Measurements from ENCODE around the gene TRAF3. TPM values are rescaled to one million over a fixed set of nuclear protein-coding genes. Genes with fewer than 3 reads are reported as not detected.
A peak's percentile ranks its signal among the peaks of the same experiment; 100 is the strongest.
"Not testable (repeated sequence)": the region's sequence is repeated elsewhere in the genome, so short reads cannot be mapped to it uniquely, and the experiment has no call there.

Gene TRAF3
- total RNA-seq, 1 donor from 2014 or later: 11.6 TPM

DNA sequence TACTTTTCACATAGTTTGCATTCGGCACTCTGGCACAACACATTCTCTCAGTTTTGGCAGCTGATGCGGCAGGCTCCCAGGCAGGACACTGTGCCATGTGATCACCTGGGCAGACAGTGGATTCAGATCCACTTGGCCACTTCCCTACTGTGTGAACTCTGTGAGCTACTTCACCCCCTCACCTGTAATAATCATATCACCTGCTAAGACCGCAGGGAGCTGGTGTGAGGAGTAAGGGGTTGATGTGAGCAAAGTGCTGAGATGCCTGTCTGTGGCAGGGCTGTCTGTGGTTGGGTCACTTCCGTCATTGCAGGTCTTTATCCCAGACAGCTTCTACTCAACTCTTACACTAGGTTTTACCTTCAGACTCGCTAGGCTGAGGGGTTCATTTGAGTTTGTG, 94.8 kb downstream of the TRAF3 start:
- DNase-seq (no peak), ATAC-seq (peak; percentile 66)
- intact Hi-C loops (cut with micrococcal nuclease): no loop called here

- ATAC-seq: no peak
- intact Hi-C loops (cut with micrococcal nuclease): no loop called here
- no peak for DNase-seq
Observed at GRCh38 chr14:102873131-102873530, 95.9 kb downstream of the TRAF3 start.

GRCh38 chr14:102873546-102874061, 96.4 kb downstream of the TRAF3 start:
- ATAC-seq (no peak), DNase-seq (no peak)
- intact Hi-C loops (cut with micrococcal nuclease): no loop called here

DNA sequence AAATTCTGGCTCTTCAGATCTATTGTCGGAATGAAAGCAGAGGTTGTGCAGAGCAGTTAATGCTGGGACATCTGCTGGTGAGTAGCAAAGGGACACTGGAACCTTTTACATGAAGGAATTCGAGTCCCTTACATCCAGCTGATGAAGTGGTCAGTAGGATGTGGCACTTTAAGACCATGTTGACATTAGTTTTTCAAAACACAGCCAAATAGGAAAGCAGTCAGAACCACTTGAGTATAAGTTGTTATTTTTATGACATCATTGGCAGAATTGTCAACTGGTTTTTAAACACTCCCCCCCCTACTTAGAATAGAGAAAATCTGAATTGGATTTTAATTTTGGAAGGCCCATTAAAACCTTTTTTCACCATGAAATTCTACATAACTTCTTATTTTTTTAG, 98.4 kb downstream of the TRAF3 start:
- DNase-seq: no peak
- intact Hi-C loops (cut with micrococcal nuclease): no loop called here
- no peak for ATAC-seq

- intact Hi-C loops (cut with micrococcal nuclease); ATAC-seq; DNase-seq: not testable (repeated sequence)
Observed at GRCh38 chr14:102877511-102877910, 100.3 kb downstream of the TRAF3 start.

DNA sequence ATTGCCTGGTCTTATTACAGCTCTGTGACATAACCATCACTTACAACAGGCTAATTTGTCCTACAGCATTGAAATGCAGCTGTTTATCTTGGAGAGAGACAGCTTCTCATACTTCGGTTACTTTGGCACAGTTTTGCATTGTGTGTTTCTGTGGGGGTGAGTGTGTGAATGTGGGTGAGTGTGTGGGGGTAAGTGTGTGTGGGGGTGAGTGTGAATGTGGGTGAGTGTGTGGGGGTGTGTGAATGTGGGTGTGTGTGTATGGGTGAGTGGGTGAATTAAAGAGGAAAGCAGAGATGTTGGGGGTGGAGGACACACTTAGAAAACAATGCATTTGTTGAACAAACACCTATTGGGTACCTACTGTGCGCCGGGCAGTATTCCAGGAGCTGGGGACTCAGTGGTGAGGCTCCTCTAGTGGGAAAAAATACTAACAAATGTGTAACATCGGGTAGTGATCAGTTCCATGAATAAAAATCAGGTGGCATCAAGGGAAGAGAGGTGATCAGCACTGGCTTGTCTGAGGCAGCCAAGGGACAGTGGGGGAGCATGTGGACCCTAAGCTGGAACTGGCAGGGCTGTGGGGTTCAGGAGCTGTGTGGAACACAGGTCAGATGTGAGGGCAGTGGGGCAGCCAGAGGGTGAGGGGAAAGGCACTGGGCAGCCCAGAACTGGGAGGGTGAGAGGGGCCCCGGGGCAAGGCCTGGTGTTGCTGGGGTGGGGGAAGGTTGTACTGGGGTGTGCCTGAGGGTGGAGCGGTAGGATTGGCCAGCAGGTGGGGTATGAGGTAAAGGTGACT, 101.1 kb downstream of the TRAF3 start:
- DNase-seq (no peak), ATAC-seq (no peak)
- intact Hi-C loops (cut with micrococcal nuclease): no loop called here

DNA sequence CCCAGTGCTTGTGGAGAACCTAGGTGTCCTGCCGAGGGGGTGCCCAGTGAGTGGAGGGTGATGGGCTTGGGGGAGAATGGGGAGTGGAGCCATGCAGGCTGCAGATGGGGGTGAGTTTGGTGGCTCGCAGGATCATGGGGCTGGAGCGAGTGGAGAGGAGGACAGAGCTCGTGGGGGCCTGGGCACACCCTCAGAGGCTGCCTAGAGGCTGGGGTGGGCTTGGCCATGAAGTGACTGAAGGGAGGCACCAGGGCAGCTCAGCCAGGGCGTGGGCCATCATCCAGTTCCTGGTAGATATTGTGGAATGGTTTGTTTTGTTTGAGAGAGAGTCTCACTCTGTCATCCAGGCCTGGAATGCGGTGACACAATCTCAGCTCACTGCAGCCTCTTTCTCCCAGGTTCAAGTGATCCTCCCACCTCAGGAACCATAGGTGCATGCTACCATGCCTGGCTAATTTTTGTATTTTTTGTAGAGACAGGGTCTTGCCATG, 101.8 kb downstream of the TRAF3 start:
- ATAC-seq: no peak
- DNase-seq: no peak
- intact Hi-C loops (cut with micrococcal nuclease): no loop called here

DNA sequence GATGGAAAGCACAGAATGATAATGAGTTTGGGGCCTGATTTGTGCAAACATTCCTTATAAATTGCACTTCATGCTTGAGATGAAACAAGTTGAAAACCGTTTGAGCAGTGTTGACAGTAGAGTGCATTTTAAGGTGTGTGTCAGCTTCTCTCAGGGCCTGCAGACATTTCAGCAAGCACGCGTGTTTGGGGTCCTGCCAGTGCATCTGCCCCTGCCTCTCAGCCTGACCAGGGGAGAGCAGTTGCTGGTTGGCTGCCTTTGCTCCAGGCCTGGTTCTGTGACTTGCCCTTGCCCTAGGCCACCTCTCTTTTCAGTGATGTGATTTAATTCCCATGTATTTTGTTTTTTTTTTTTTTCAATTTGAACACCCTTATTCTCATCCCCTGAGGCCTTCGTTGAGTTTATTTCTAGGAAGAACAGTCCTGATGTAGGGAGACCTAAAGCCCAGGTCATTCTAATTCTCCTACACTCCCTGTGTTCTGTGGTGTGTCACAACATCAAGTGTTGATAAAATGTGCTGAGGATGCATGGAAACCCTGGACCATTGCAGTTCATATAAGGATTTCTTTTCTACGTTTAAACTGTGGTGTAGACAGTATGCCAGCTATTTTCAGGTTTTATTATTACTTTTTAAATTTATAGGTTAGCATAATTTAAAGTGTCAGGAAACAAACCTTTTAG, 105.1 kb downstream of the TRAF3 start:
- intact Hi-C loops (cut with micrococcal nuclease): no loop called here
- ATAC-seq: no peak
- no peak for DNase-seq

- intact Hi-C loops (cut with micrococcal nuclease): no loop called here
- ATAC-seq: no peak
- no peak for DNase-seq
Observed at GRCh38 chr14:102883089-102883541, 105.9 kb downstream of the TRAF3 start.

GRCh38 chr14:102883554-102883953, 106.3 kb downstream of the TRAF3 start:
- ATAC-seq (no peak), DNase-seq (no peak)
- intact Hi-C loops (cut with micrococcal nuclease): no loop called here

- DNase-seq (no peak), ATAC-seq (no peak)
- intact Hi-C loops (cut with micrococcal nuclease): no loop called here
Observed at GRCh38 chr14:102885737-102886447, 108.6 kb downstream of the TRAF3 start.

DNA sequence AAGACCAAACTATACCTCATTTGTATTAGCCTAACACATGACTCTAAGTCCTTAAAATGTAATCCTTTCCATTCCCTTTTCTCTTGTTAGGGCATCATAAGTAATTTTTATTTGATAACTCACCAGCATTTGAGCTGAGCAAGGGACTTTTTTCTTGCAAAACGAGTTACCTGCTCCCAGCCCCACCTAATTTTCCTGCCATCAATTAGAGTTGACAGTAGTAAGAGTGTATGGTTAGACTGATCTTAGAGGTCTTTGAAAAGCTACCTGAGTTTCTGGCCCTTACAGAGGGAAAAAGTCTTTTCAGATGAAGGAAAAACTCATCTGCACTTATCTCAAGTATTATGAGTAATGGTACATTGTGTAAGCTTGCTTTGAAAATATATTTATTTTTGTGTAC, 111.5 kb downstream of the TRAF3 start:
- DNase-seq: no peak
- intact Hi-C loops (cut with micrococcal nuclease): no loop called here
- no peak for ATAC-seq

DNA sequence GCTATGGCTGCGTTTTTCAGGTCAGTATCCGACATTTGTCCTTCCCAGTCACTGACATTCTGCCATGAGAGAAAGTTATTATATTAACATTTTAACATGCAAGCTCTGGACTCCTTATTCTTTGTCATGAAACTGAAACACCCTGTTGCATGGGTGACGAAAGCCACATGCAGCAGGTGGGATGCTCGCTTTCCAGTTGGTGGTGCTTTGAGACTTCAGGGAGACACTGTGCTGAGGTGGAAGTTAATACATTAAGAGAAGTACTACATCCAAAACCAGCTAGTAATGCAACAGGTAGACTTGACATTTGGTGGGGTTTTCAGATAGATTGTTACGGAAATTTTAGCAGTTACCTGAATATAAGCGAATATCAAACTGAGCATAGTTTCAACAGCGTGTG, 112.4 kb downstream of the TRAF3 start:
- no peak for ATAC-seq
- no peak for DNase-seq
- intact Hi-C loops (cut with micrococcal nuclease): no loop called here

GRCh38 chr14:102891111-102891510, 113.9 kb downstream of the TRAF3 start:
- no peak for ATAC-seq
- DNase-seq: no peak

GRCh38 chr14:102891556-102891955, 114.3 kb downstream of the TRAF3 start:
- intact Hi-C loops (cut with micrococcal nuclease): no loop called here
- DNase-seq: no peak

More at GRCh38 chr14:102891111-102891510, 113.9 kb downstream of the TRAF3 start:
- intact Hi-C loops (cut with micrococcal nuclease): no loop called here

GRCh38 chr14:102892651-102893050, 115.4 kb downstream of the TRAF3 start:
- DNase-seq: no peak
- ATAC-seq: no peak
- intact Hi-C loops (cut with micrococcal nuclease): no loop called here

More at GRCh38 chr14:102891556-102891955, 114.3 kb downstream of the TRAF3 start:
- no peak for ATAC-seq

GRCh38 chr14:102893452-102893851, 116.2 kb downstream of the TRAF3 start:
- DNase-seq (peak; percentile 44), ATAC-seq (peak; percentile 79)

GRCh38 chr14:102896735-102897134, 119.5 kb downstream of the TRAF3 start:
- ATAC-seq; intact Hi-C loops (cut with micrococcal nuclease); DNase-seq: not testable (repeated sequence)

More at GRCh38 chr14:102893452-102893851, 116.2 kb downstream of the TRAF3 start:
- intact Hi-C loops (cut with micrococcal nuclease): no loop called here

GRCh38 chr14:102897299-102898027, 120.2 kb downstream of the TRAF3 start:
- ATAC-seq (no peak), DNase-seq (no peak)
- intact Hi-C loops (cut with micrococcal nuclease): no loop called here

Data from left ventricle myocardium superior (tissue), 1 donor.